Chondrocyte (in vitro differentiated cells): ENCODE data around the gene RBM17. TPM values are rescaled to one million over a fixed set of nuclear protein-coding genes. Genes with fewer than 3 reads are reported as not detected.
A peak's percentile ranks its signal among the peaks of the same experiment; 100 is the strongest.
"Not testable (repeated sequence)": the region's sequence is repeated elsewhere in the genome, so short reads cannot be mapped to it uniquely, and the experiment has no call there.

ENCODE experiments used
- DNase-seq: peaks from one replicate; pipeline ENCODE4 v3.0.0; 2021; ENCODE audit warnings: mixed read lengths, low spot score
- H3K27ac Mint-ChIP-seq: one replicate; pipeline ENCODE4 v1.8.0; 2021; ENCODE audit warnings: mild to moderate bottlenecking, moderate library complexity, mixed read lengths; ENCODE audit not compliant: unreplicated experiment
- H3K27me3 Mint-ChIP-seq: 2 replicates; pipeline ENCODE4 v1.8.0; 2021; ENCODE audit warnings: low read depth, mixed read lengths
- H3K36me3 Mint-ChIP-seq: 2 replicates; pipeline ENCODE4 v1.8.0; 2021; ENCODE audit warnings: low read depth, mixed read lengths
- H3K4me1 Mint-ChIP-seq: 2 replicates; pipeline ENCODE4 v1.8.0; 2021; ENCODE audit warnings: low read depth, mild to moderate bottlenecking, mixed read lengths
- H3K4me3 Mint-ChIP-seq: one replicate; pipeline ENCODE4 v1.8.0; 2021; ENCODE audit warnings: mild to moderate bottlenecking, moderate library complexity, mixed read lengths; ENCODE audit not compliant: unreplicated experiment
- H3K9me3 Mint-ChIP-seq: 2 replicates; pipeline ENCODE4 v1.8.0; 2021; ENCODE audit warnings: low read depth, mixed read lengths
- total RNA-seq: library from RNA; stranded (reverse); gene quantifications from 3 replicates; pipeline ENCODE4 v1.2.1, GENCODE V29; 2021
- TF ChIP-seq, protein P1 (sequence below): fragments of 200-600 bp; sonication (generic); IDR thresholded peaks from 2 replicates; pipeline ENCODE4 v1.5.0; 2021; ENCODE audit warnings: antibody characterized with exemption, mild to moderate bottlenecking, moderate library complexity

The RBM17 gene
- total RNA-seq, 1 donor from 2014 or later, result 59.0 TPM

DNA sequence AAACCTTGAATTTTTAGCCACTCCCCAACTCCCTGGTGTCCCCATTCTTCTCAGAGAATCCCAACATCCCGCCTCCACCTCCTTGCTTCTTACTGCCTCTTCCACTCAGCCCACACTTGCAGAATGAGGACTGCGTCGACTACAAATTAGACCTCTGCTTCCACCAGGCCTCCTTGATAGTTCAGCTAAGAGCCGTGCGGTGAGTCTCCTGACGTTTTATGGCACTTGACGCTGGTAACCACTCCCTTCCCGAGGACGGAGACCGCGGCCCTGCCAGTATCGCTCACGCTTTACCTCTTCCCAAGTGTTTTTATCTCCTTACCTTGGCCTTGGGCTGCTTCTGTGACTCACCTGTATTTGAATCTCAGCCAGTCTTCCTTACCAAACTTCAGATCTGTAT, 31.1 kb downstream of the RBM17 start:
- H3K27ac Mint-ChIP-seq, result no peak overlapping the region

DNA sequence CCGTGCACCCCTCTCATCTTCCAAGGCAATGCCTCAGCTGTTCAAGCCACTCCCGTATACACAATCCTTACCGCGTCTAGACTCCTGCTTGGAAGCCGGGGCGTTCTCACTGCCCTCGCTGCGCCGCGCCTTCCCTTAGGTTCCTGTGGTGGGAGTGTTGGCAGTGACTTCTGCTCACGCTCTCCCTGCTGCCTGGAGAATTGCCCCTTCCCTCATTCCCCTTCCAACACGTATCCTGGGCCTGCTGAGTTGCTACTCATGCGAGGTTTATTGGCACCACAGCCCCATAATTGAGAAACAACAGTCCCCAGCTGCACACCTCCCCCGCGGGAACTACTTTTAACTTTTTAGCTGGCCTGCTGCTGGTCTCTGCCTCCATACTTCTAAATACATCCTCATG, 31.9 kb downstream of the RBM17 start:
- no peaks in the 10 kb centered on the region for H3K9me3 Mint-ChIP-seq
- H3K27ac Mint-ChIP-seq, result no peak overlapping the region
- TF ChIP-seq, protein P1, sequence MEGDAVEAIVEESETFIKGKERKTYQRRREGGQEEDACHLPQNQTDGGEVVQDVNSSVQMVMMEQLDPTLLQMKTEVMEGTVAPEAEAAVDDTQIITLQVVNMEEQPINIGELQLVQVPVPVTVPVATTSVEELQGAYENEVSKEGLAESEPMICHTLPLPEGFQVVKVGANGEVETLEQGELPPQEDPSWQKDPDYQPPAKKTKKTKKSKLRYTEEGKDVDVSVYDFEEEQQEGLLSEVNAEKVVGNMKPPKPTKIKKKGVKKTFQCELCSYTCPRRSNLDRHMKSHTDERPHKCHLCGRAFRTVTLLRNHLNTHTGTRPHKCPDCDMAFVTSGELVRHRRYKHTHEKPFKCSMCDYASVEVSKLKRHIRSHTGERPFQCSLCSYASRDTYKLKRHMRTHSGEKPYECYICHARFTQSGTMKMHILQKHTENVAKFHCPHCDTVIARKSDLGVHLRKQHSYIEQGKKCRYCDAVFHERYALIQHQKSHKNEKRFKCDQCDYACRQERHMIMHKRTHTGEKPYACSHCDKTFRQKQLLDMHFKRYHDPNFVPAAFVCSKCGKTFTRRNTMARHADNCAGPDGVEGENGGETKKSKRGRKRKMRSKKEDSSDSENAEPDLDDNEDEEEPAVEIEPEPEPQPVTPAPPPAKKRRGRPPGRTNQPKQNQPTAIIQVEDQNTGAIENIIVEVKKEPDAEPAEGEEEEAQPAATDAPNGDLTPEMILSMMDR, result no peak
- H3K4me1 Mint-ChIP-seq, result peaks cover 20% of the 10 kb centered on the region
- H3K36me3 Mint-ChIP-seq, result peaks cover 4% of the 10 kb centered on the region
- H3K27me3 Mint-ChIP-seq, result no peaks in the 10 kb centered on the region
- DNase-seq, result no peak
- H3K4me3 Mint-ChIP-seq, result no peak overlapping the region

More for the DNA sequence above, 31.1 kb downstream of the RBM17 start:
- no peak for DNase-seq
- TF ChIP-seq, protein P1, result no peak
- peaks cover 22% of the 10 kb centered on the region for H3K4me1 Mint-ChIP-seq
- H3K4me3 Mint-ChIP-seq, result no peak overlapping the region
- no peaks in the 10 kb centered on the region for H3K27me3 Mint-ChIP-seq
- H3K9me3 Mint-ChIP-seq, result no peaks in the 10 kb centered on the region
- peaks cover 6% of the 10 kb centered on the region for H3K36me3 Mint-ChIP-seq

DNA sequence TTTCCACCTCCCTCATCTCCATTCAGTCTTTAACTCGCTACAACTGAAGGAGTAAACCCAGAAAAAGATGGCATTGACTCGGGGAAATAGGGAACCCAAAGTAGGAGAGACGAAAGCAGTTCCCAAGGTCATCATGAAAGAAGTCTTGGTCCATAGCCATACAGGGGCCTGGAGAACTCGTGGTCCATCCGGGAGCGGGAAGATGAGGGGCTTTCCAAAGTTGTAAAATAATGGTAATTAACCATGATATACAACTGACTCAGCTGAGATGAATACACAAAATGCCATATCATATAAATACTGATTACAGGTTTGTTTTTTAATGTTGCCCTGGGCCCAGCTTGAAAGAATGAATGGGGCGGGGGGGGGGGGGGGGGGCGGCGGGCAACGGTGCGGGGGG, 32.3 kb downstream of the RBM17 start:
- Mint-ChIP-seq H3K27ac (no peak overlapping the region), H3K4me1 (peaks cover 20% of the 10 kb centered on the region), H3K9me3 (no peaks in the 10 kb centered on the region), H3K27me3 (no peaks in the 10 kb centered on the region), H3K36me3 (peaks cover 2% of the 10 kb centered on the region), H3K4me3 (no peak overlapping the region)
- TF ChIP-seq, protein P1, result no peak
- DNase-seq, result no peak

DNA sequence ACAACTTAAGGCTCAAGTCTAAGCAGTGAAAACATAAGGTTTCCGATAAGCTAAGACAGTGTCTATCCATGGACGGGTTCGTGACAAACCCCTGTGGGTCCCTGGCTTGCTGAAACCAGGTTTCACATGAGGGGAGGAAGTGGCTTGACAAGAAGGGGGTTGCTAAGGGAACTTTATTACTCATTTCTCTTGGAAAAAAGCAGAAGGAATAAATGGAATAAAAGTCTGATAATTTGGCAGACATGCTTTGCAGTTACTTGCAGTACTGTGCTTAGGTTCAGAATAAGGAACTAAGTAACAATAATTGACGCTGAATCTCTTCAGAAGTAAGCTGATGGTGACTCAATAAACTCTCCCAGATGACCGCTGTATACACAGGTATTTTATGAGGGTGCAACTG, 34.7 kb downstream of the RBM17 start:
- Mint-ChIP-seq H3K27ac (peak overlapping the region; percentile 90), H3K4me1 (peaks cover 23% of the 10 kb centered on the region), H3K4me3 (no peak overlapping the region), H3K36me3 (no peaks in the 10 kb centered on the region), H3K27me3 (no peaks in the 10 kb centered on the region), H3K9me3 (no peaks in the 10 kb centered on the region)
- TF ChIP-seq, protein P1, result no peak
- DNase-seq, result no peak

DNA sequence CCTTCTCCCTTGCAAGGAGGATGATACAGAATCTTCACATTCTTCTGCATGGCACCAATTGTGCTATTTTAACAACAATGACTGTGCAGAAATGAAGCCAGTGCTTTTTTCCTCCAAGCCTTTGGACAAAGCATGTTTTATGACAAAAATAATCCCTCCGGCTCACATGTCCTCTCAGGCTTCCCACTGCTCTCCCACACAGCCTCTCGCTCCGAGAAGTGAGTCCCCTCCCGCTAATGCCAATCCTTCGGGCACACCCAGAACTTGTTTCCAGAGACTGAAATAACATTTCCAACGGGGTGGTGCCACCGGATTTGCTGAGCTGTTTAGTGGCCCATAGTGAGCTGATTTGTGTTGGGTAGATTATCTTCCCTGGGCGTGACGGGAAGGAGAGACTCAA, 35.8 kb downstream of the RBM17 start:
- peak overlapping the region; percentile 91 for H3K27ac Mint-ChIP-seq
- TF ChIP-seq, protein P1, result no peak

DNA sequence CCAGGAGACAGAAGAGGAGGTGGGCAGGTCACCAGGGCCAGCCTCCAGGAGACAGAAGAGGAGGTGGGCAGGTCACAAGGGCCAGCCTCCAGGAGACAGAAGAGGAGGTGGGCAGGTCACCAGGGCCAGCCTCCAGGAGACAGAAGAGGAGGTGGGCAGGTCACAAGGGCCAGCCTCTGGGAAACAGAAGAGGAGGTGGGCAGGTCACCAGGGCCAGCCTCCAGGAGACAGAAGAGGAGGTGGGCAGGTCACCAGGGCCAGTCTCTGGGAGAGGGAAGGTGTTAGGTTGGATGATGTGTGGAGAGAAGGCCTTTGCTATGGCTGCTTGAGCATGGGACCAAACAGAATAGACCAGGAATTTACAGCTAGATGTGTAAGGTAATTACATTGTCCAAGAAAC, 38.6 kb downstream of the RBM17 start:
- H3K27ac Mint-ChIP-seq, H3K9me3 Mint-ChIP-seq, DNase-seq, H3K27me3 Mint-ChIP-seq, H3K36me3 Mint-ChIP-seq, H3K4me3 Mint-ChIP-seq: not testable (repeated sequence)
- peaks cover 27% of the 10 kb centered on the region for H3K4me1 Mint-ChIP-seq

More for the DNA sequence above, 35.8 kb downstream of the RBM17 start:
- peak overlapping the region; percentile 25 for H3K4me3 Mint-ChIP-seq
- no peaks in the 10 kb centered on the region for H3K9me3 Mint-ChIP-seq
- DNase-seq, result no peak
- no peaks in the 10 kb centered on the region for H3K27me3 Mint-ChIP-seq
- H3K36me3 Mint-ChIP-seq, result no peaks in the 10 kb centered on the region
- H3K4me1 Mint-ChIP-seq, result peaks cover 23% of the 10 kb centered on the region
